ENCODE measurements around the gene FAM98B. TPM values are rescaled to one million over a fixed set of nuclear protein-coding genes. Genes with fewer than 3 reads are reported as not detected.

Gene FAM98B
- total and polyA plus RNA-seq, 2 of the 13 experiments (the other 11 are each of a cell fraction or from before 2014, with no cell fraction given) = 3.7 to 4.7 TPM

DNA sequence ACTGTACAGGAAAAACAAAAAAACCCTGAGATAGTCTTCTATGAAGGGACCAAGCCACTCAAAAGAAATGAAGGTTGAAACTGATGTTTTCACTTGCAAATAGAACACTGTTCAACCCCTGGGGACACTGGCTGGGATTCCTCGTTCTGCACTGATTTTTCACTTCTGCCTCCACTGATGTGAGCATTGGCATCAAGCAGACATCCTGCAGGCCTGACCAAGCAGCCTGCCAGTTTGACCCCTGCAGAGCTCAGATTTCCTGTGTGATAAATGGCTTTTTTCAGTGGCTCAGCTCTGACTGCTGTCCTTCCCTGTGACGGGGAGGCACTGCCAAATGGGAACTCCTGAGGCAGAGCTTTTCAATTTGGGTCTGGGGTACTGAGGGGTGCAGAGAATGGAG is 60.7 kb downstream of the FAM98B start (continued):
- TF ChIP-seq ZZZ3 (CRISPR knock-in tag; IDR thresholded peaks at IDR 0.05; ENCODE audit: borderline replicate concordance) (no peak), AHR (CRISPR knock-in tag; IDR thresholded peaks at IDR 0.05) (no peak), ATRX (CRISPR knock-in tag; IDR thresholded peaks at IDR 0.05; ENCODE audit: borderline replicate concordance) (no peak), ASH2L (IDR thresholded peaks at IDR 0.05; ENCODE audit: insufficient read length, low read depth, low read length) (no peak), SP5 (CRISPR knock-in tag; IDR thresholded peaks at IDR 0.05; ENCODE audit: borderline replicate concordance, low read depth) (no peak)
- TF ChIP-seq, protein P1, sequence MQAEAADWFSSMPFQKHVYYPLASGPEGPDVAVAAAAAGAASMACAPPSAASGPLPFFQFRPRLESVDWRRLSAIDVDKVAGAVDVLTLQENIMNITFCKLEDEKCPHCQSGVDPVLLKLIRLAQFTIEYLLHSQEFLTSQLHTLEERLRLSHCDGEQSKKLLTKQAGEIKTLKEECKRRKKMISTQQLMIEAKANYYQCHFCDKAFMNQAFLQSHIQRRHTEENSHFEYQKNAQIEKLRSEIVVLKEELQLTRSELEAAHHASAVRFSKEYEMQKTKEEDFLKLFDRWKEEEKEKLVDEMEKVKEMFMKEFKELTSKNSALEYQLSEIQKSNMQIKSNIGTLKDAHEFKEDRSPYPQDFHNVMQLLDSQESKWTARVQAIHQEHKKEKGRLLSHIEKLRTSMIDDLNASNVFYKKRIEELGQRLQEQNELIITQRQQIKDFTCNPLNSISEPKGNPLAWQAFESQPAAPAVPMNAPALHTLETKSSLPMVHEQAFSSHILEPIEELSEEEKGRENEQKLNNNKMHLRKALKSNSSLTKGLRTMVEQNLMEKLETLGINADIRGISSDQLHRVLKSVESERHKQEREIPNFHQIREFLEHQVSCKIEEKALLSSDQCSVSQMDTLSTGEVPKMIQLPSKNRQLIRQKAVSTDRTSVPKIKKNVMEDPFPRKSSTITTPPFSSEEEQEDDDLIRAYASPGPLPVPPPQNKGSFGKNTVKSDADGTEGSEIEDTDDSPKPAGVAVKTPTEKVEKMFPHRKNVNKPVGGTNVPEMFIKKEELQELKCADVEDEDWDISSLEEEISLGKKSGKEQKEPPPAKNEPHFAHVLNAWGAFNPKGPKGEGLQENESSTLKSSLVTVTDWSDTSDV (CRISPR knock-in tag; IDR thresholded peaks at IDR 0.05) = no peak

DNA sequence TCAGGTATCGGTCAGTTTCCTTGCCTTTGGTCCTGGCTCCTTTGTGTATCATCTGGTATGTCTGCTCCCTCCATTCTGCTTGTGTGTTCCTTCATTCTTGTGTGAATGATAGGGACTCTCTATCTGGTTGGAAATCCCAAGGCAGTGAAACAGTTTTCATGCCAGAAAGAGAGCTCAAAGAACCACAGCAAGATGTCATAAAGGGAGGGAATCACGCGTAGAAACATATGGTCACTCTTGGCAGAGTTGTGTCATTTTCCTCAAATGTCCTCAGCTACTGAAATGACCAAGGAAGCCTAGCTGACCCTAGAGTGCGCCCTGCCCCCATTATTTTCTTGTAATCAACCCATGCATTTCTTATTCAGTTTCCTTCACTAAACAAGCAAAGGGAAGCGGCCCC is 62.7 kb downstream of the FAM98B start:
- Histone ChIP-seq H2AFZ (ENCODE audit: low read length) (no peak overlapping the region), H3K9me3 (ENCODE audit: low read length) (no peaks in the 10 kb centered on the region), H3K4me1 (ENCODE audit: insufficient read depth, low read length) (no peaks in the 10 kb centered on the region), H4K20me1 (ENCODE audit: insufficient read depth, low read length) (no peaks in the 10 kb centered on the region), H3K79me2 (ENCODE audit: insufficient read depth, low read length) (no peaks in the 10 kb centered on the region), H3K27me3 (ENCODE audit: control insufficient read depth in 1 of 2, insufficient read depth in 2 of 2, low read length in 2 of 2) (no peaks in the 10 kb centered on the region), H3K4me3 (replicated peaks in 1 of 3; ENCODE audit: insufficient read depth in 1 of 3, low read depth in 2 of 3, low read length in 3 of 3) (no peak overlapping the region), H3K36me3 (replicated peaks in 1 of 2; ENCODE audit: control insufficient read depth in 1 of 2, insufficient read depth in 2 of 2, low read length in 2 of 2) (no peaks in the 10 kb centered on the region), H3K9ac (ENCODE audit: insufficient read depth, low read depth, low read length) (no peak overlapping the region), H3K27ac (ENCODE audit: extremely low read length, insufficient read depth, low read length) (no peak overlapping the region), H3K4me2 (ENCODE audit: low read depth, low read length) (no peak overlapping the region)
- ChIA-PET POLR2A (no interaction called here), CTCF (ENCODE audit: low intra/inter-chr PET ratio, low total read pairs) (no interaction called here)
- BruUV-seq (replicated peaks) = no TSS peak
- in situ Hi-C loops (cut with HindIII; ENCODE audit: extremely low pct_ligation_motif_present, low pct_unique_long_range_greater_than_20kb) = no loop called here
- FAIRE-seq = no peak
- intact Hi-C loops (cut with micrococcal nuclease; ENCODE audit: unreplicated experiment) = no loop called here
- TF ChIP-seq NONO (IDR thresholded peaks at IDR 0.05) (no peak), NONO (CRISPR knock-in tag; conservative IDR thresholded peaks at IDR 0.05) (no peak), PHB2 (IDR thresholded peaks at IDR 0.05; ENCODE audit: partially characterized antibody) (no peak), CHD2 (IDR thresholded peaks at IDR 0.05; ENCODE audit: low read depth, low read length) (no peak), POLR2G (IDR thresholded peaks at IDR 0.05; ENCODE audit: low read depth, low read length) (no peak), BHLHE40 (IDR thresholded peaks at IDR 0.05; ENCODE audit: low read length) (no peak), SNAPC2 (CRISPR knock-in tag; IDR thresholded peaks at IDR 0.05) (no peak), KLF11 (CRISPR knock-in tag; IDR thresholded peaks at IDR 0.05) (no peak), MED13 (CRISPR knock-in tag; IDR thresholded peaks at IDR 0.05) (no peak), KDM6A (CRISPR knock-in tag; IDR thresholded peaks at IDR 0.05; ENCODE audit: low read depth) (no peak), MYNN (CRISPR knock-in tag; IDR thresholded peaks at IDR 0.05; ENCODE audit: low read depth) (no peak), NBN (conservative IDR thresholded peaks at IDR 0.05) (no peak)
- DNase-seq (ENCODE audit: low spot score) = no peak
- 38% methylated on average over 5 of the region's 5 CpGs for WGBS (ENCODE audit: low lambda C conversion rate)
- ATAC-seq = no peak
